ENCODE data around the gene RBMS3. TPM values are rescaled to one million over a fixed set of nuclear protein-coding genes. Genes with fewer than 3 reads are reported as not detected.
A peak's percentile ranks its signal among the peaks of the same experiment; 100 is the strongest.
"Not testable (repeated sequence)": the region's sequence is repeated elsewhere in the genome, so short reads cannot be mapped to it uniquely, and the experiment has no call there.

RBMS3 gene
- total RNA-seq, 1 experiment from 2014 or later = 6.5 TPM

DNA sequence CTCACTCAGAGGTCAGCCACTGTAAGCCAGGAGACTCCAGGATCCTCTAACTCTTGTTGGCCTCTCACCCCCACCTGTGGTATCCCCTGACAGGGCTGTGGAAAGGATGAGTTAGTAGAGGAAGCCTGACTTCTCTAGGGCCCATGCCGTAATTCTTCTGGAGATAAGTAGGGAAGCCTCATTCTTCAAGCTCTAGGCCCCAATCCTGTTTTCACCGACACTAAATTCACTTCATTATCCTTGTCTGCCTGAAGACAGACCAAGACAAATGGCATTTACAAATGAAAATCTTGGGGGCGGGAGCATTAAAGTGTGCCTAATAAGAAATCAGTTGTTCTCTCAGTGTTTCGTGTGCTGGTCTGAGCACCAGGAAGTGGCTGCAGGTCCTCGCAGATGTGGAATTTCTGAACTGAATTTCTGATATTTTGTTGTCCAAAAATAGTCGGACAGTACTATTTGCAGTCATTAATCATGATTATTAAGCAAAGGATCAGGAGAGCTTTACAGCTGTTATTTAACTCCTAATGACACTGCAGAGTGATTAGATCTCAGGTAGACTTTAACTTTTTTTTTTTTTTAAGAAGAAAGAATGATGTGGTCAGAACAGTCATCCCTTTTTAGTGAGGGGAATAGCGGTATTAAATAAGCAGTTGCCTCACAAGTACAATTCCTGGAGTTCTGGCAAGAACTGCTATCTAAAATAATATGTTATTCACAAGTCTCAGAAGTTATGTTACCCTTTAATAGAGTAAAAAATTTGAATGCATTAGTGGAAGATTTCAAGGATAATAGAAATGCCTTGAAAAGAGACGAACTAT is 58.4 kb downstream of the RBMS3 start:
- no peak for DNase-seq (ENCODE audit: low spot score)

DNA sequence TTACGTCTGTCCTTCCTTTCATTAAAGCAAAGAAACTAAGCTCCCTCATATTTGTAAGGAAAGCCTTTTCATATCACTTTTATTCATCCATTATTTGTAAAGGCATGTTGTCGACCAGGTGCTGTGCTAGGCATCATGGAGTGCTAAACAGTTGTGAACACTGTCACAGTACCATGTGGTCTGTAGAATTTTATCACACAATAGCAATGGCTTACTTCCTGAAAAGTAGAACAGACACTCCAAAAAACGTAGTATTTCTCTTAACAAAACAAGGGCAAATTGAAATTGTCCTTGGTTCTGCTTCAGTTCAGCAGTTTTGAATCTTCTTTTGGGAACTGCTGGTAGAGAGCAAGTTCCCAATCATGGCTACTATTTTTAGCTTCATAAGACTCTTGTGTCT is 63.3 kb downstream of the RBMS3 start:
- no peak for DNase-seq (ENCODE audit: low spot score)

DNA sequence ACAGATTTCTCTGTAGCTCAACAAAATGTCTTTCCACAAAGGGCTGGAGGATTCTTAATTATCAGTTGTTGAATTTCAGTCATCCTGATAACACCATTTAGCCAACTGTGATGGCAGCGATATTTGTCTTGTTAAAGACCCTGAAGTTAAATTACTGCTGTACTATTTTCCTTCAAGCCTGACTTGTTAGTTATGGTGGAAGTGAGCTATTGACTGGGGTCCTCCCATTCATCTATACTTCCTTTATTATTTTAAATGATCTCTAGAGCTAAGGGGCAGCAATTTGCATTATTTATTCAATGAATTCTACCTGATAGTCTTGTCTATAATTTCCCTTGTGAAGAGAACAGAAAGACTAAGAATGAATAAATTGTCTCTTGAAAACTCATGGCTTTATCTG is 64.1 kb downstream of the RBMS3 start:
- DNase-seq (ENCODE audit: low spot score) = no peak

DNA sequence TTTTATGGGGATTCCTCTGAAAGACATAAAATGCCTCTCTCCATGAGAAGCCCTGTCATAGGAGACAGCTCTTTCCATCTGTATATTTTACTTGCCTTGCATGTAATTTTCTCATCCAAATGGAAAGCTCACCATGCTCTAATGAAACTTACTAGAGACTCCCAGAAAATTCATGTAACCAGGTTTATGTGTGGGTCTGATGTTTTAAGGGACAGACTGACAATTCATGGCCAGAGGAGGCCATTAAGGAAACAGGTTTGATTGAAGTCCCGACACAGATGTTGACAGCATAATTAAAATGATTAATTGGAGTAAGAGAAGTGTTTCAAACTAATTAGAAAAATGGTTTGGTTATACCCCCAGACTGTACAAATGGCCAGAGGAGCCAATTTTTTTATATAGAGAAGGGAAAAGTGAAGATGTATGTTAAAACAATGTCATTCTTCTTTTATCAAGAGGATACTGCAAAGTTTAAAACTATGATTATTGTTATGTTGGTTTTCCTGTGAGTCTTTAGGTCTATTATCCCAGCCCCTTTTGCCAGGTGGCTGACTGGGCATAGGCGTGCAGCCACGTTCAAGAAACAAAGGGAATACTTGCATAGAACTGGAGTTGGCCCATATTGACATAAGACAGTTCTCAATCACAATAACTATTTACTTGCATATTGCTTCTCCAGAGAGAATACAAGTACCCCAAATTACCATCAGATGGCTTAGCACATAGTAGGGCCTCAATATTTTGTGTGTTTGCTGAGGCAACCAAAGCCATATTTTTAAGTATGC is 64.8 kb downstream of the RBMS3 start:
- no peak for DNase-seq (ENCODE audit: low spot score)

DNA sequence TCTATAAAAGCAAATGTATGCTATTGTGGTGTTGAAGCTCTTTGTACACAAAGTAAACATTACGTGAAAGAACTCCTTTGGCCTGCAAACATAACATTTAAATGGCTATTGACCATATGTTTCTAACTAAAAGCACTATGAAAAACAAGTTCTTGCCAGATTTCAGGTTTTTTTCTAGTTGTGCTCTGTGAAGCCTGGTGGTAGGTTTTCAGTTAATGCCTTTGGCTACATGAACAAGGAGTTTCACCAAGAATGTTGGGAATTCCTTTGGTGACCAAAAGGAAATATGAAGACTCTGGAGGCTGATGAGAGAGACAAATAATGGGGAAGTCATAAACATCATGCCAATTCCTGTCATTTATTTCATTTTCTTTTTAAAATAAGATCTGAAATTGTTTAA is 66.0 kb downstream of the RBMS3 start:
- DNase-seq (ENCODE audit: low spot score) = peak; percentile 66

DNA sequence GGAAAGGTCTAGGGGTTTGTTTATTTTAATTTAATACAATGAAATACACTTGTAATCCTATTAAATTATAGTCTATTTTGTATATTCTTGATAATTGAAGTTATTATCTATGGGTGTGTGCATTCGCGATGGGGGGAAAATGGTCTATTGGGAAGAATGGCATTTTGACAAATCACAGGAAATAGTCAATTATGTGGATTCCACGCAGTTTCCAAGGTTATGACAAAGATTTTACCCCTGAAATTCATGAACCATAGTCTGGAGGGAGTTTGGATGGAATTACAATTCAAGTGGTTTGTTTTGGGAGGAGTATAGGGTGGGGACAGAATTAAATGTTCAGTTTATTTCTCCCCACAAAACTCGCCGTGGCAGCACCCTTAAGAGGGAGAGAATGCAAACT is 66.5 kb downstream of the RBMS3 start:
- DNase-seq (ENCODE audit: low spot score) = no peak

DNA sequence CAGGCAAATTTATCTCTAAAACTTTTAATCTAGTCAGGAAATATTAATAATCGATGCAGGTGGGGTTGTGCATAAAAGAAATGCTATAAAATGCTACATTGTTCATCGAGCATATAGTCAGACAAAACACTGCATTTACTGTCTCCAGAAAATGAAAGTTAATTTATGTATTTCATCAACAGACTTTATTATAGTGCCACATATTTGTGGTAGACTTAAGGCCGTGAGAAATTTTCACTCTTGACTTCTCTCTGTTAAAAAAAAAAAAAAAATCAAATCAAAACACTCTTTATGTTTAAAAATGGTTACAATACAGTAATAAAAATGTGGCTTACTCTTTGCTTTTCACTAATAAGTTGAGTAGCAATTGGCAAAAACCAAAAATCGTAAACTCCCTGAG is 67.4 kb downstream of the RBMS3 start:
- DNase-seq (ENCODE audit: low spot score) = no peak

DNA sequence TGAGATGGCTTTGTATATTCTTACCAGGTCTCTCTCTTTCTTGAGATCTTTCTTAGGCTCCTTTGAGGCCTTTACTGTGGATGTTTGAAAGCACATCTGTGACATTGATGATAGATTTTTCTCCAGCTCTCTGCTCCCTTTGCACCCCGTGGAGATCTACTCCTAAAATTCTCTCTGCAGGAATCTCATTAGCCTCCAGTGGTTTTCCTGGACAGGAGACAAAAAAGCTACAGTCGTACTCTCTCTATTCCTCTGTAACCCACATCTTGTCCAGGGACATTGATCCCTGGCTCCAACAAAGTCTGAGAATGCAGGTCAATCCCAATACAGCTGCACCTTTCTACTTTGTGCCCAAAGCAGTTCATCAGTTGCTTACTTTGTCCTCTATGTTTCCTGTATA is 68.2 kb downstream of the RBMS3 start:
- no peak for DNase-seq (ENCODE audit: low spot score)

DNA sequence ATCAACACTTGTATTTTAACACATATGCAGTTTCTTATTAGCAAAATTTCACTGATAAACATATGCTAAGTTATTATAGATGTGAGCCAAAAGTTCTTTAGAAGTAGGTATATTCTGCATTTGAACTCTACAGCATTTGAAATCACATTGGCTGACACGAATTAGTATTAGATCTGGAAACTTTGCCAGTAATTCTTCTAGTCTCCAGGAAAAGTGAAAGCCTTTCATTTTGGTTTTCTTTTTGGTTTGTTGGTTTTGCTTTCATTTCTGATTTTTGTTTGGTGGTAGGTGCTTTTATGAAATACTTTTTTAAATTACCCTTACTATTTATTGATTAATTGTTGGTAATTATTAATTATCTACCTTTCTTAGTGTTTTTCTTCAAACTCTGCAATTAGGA is 72.9 kb downstream of the RBMS3 start:
- DNase-seq (ENCODE audit: low spot score) = no peak

DNA sequence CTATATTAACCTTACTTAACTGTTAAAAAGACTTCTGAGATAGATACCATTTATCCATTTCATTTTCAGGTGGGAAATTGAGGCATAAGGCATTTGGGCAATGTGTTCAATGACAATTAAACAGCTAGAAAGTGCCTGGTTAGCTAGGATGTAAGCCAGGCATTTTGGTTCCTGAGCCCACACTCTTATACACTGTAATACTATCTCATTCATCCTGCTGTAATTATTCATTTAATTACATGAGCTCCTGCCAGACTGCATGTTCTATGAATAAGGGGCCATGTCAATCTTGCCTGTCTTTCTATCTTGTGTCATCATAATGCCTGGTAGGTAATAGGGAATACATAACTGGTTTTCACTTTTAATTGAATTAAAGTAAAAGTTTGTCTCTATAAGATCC is 74.0 kb downstream of the RBMS3 start:
- no peak for DNase-seq (ENCODE audit: low spot score)

DNA sequence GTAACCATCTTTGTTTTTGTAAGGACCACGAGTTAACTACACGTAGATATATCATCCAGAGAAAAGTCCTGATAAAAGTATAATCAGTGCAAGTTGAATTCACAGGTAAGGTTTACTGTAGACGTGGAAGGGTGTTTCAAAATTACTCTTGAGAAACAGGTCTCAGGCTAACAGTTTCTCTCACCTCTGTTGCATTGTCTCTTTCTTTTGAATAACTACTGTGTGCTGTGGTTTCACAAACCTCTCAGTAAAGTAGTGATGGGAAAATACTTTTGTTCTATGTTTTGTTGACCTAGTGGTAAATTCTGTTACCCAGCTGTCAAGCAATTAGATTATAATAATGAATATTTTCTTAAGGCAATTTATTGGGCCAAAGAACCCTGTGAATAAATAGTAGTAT is 75.2 kb downstream of the RBMS3 start:
- no peak for DNase-seq (ENCODE audit: low spot score)

DNA sequence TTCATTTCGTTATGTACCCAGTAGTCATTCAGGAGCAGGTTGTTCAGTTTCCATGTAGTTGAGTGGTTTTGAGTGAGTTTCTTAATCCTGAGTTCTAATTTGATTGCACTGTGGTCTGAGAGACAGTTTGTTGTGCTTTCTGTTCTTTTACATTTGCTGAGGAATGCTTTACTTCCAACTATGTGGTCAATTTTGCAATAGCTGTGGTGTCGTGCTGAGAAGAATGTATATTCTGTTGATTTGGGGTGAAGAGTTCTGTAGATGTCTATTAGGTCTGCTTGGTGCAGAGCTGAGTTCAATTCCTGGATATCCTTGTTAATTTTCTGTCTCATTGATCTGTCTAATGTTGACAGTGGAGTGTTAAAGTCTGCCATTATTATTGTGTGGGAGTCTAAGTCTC is 79.4 kb downstream of the RBMS3 start:
- not testable (repeated sequence) for DNase-seq (ENCODE audit: low spot score)

DNA sequence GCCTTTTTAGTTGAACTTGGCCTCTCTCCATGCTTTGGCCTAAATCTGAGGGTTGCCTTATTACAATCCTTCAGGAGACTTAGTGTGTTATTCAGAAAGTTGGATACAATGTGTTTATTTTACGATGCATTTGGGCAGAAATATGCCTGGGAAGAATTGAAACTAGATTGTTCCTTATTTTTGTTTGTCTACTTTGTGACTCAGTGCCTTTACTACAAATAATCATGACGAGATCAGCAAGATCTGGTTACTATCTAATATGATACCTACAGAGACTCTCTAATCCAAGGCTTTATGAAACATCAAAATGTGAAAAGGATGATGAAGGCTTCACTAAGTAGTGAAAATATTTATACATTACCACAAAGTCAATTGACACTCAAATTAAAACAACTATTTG is 82.2 kb downstream of the RBMS3 start:
- DNase-seq (ENCODE audit: low spot score) = no peak

DNA sequence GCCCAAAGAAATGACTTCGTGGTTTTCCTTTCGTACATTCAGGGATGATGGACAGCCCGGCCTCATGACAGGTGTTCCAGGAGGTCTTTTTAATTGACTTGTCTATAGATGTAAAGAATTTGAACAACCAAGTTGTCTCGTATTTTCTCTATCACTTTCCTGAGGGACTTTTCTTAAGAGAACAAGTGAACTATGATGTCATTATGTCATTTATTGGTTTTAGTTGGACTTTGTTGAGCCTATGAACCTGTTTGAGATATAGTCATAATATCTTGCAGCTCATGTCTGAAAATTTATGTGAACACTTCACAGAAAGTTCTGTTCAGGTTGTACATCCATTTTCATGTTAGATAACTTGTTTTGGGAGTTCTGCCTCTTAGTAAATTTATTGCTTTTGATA is 89.2 kb downstream of the RBMS3 start:
- DNase-seq (ENCODE audit: low spot score) = no peak

DNA sequence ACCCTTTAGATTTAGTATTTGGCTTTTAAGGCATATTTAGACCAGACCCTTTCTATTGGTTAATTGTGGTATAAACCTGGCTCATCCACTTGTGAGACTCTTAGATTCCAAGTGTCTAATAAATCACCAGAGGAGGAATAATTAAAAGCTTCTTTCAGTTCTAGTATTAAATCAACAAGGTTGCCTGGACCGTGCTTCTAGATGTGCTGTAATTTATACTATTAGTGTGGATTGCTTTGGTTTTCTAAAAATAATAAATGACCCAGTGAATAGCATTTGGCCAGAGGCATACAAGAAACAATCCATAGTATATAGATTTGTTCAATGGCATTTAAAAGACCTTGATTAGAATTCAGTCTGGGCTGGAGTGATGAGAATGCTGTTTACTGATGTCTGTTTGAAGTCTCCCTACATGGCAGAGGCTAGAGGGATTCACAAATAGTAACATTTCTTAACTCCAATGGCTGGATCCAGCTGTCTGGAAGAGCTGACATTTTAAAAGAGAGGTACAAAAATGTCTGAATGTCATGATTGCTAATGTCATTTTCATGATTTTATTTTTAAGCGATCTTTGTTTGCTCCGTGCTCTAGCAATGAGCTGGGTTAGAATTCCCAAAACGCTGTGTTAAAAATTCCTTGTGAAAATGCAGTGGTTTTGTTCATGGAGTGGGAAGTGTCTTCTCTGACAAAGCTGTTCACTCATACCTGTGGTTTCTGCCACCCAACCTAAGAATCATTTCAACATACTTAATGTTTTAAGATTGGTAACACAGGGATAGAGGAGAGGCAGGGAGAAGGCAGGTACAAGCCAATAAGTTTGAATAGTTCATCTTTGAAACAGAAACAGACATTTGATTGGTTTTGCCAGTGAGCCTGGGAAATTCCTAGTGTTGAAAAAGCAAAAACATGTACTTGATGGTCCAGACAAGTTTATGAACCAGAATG is 89.9 kb downstream of the RBMS3 start:
- DNase-seq (ENCODE audit: low spot score) = no peak

DNA sequence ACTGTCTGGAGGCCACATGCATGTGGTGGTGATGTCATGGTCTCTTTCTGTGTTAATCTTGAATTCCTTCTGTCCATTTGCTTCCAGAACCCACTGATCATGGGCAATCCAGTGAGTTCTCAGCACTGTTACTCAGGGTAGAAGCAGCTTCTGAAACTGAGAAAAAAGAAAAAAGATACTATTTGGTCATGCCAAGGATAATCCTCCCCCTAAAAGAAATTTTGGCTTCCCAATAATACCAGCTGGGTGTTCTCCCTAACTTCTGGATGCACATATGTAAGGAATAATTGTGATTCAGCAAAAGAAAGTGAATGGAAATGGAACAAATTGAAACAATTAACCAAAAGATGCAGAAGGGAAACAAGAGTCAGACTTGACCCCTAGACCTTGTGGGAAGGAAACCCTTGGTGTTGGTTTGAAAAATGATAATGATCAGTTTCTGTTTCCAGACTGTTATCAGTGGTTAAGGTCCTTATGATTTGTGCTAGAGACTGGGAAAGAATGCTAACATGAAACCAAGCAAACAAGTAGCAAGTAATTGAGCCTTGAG is 92.3 kb downstream of the RBMS3 start:
- no peak for DNase-seq (ENCODE audit: low spot score)

DNA sequence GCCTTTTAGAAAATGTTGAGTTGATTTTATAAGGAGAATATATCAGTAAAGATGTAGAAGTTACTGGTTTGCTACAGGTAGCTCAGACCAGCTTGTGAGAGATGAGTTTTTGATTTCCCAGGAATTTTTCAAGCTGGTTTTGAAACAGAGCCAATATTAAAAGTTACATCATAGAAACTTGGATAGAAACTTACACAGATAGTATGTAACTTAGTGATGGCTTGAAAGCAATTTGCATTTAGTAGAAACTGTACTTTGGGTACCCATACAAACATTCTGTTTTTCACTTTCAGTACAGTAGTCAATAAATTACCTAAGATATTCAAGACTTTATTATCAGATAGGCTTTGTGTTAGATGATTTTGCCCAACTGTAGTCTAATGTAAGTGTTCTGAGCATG is 93.4 kb downstream of the RBMS3 start:
- no peak for DNase-seq (ENCODE audit: low spot score)

DNA sequence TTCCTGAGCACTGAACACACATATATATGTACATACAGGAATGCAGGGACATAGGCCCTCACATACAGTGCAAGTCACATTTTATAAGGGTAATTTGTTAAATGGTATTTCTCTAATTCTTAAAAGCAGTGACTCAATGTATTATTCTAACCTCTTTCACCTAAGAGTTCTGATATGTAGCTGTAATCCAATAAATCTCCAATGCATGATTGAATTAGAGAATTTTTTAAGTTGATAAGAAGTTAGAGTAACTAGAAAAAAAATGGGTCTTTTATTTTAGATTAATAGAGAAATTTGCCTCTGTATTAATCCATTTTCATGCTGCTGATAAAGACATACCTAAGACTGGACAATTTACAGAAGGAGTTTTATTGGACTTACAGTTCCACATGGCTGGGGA is 98.2 kb downstream of the RBMS3 start:
- DNase-seq (ENCODE audit: low spot score) = no peak

DNA sequence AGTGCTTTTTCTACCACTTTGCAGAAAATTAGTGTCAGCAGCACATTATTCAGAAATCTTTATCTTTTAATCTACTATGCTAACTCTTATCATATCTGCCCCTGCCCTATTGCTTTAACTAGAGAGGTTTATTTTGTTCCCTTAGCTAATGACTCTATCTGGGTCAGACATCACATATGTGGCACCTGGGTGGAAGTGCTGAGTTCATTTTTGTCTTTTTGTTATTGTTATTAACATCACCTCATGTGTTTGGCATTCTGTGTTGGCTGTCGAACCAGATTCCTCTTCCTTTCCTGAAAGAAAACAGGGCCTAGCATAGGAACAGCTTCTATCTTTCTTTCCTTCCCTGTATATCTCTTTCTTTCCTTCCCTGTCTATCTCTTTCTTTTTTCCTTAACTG is 100.7 kb downstream of the RBMS3 start:
- no peak for DNase-seq (ENCODE audit: low spot score)

DNA sequence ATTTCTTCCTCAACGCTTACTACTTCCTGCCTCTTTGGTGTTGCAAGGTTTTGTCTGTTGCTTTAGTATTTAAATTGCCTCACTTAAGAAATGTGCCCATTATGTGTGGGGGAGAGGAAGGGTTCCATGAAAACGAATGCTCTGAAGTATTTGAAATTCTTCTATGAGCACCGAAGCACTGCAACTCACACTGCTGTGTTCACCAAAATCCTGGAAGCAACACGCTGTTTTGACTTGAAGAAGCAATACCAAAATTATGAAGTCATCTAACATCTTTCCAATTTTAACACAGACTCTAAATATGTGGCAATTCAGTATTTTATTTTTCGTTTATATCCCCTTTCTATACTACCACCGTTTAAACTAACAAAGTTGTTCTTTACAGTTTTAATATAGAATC is 101.5 kb downstream of the RBMS3 start:
- no peak for DNase-seq (ENCODE audit: low spot score)

DNA sequence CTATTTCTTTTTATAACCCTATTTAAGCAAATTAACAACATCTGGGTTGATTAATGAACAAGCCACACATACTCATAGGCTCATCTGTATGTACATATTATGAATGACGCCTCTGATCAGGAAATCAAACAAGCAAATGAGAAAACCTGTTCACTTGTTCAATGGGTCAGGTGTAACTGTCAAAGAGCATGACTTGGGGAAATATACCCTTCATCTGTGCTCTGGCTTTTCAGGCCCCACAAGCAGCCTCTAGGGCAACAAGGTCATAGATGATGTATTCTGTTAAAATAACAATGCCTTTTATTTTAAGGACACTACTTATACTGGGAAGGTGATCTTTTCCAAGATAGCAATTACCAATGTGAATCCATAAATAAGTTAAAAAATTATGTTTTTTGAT is 102.0 kb downstream of the RBMS3 start:
- no peak for DNase-seq (ENCODE audit: low spot score)

DNA sequence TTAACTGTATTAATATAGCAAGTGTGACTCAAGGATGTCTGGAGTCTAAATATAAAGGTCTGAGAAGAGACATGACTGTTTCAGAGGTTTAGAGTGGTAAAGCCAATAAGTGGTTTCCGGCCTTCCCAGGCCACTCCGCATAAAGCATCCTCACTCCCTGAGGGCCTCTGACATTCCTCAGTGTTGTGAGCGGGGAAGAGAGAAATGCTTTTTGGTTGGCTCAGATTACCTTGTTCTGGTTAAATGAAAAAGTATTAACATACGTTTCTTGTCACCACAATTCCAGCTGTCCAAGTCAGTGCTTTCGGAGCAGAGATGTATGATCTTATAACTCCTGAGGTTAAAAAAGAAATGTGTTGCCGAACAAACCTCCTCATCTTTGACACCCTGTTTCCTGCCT is 103.8 kb downstream of the RBMS3 start:
- DNase-seq (ENCODE audit: low spot score) = peak; percentile 34

Measured in H4 (cell line).